GM18498 (cell line): ENCODE measurements around the gene GOLGA8N.

Experiments used
- ATAC-seq: cut with Tn5 transposase; IDR thresholded peaks from one replicate; pipeline ENCODE4 v1.9.1; 2021; ENCODE audit warnings: mild to moderate bottlenecking, moderate library complexity; ENCODE audit not compliant: unreplicated experiment

The GOLGA8N gene

DNA sequence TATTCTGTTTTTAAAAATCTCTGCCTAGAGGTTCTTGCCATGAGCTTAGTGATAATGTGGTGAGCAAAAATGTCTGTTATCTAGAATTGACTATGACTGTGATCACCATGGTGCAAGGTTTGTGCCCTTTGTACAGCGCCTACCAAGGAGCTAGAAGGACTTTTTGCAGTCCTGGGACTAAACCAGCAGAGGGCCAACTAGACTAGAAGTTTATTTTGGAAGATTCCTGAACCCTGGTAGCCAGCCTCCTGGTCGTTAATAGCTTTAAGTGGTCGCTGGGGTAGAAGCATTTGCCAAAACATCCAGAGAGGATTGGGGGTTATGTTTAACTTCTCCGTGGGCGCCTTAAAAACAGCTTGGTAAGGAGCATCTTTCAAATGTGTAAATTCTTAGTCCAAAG lies 56.1 kb downstream of the GOLGA8N start:
- ATAC-seq: no peak

GRCh38 chr15:32651229-32651837 lies 58.1 kb downstream of the GOLGA8N start:
- ATAC-seq: peak; percentile 90

DNA sequence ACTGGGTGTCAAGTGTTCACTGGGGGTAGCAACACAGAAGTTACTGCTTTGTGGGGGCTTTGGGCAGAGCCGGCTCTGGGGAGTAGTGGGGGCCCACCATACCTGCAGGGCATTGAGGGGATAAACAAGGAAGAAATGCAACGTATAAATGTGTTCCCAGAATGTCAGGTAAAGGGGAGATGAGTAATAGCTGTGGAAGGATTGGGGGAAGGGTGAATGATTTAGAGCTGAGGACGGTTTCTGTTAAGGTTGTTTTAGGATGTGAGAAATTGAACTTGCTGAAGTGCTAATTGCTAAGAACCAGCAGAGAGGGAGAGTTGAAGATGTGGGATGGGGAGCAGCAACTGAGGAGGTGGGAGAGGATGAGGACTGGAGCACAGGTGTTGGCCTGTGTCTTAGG lies 58.9 kb downstream of the GOLGA8N start:
- no peak for ATAC-seq

DNA sequence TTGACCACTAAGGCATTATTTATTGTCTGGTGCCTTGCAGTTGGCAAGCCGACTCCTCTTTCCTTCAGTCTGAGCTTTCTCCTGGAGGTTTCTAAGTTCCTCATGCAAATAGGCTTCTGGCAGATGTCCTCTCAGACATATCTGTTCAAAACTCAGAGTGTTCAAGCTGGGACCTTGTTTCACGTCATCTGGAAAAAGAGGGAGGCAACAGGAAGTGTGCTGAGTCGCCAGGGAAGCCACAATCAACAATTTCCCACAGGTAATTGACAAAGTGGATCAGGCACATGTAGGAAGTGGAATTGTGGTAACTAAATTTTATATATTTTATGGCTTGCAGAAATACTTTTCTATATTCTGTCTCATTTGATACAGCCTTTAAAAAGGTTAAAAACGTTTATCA lies 62.8 kb downstream of the GOLGA8N start:
- no peak for ATAC-seq

DNA sequence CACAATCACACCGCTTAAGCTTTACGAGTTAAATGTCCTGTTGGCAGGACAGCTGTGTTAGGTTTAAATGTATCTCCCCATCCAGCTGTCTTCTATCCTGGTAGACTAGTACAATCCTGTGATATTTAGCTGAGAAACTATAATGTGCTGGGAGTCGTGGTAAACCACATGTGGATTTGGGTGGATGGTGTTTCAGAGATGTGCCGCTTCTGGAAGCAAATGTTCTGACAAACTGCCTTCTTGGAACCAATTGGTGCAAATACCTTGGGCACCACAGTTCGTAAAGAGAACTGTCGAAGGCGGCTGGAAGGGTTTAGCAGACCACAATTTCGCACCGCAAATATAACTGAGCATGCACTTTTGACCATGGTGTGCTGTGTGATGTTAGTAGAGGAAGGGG lies 63.2 kb downstream of the GOLGA8N start:
- no peak for ATAC-seq
